ENCODE results near the gene IAPP.
"Not testable (repeated sequence)": the region's sequence is repeated elsewhere in the genome, so short reads cannot be mapped to it uniquely, and the experiment has no call there.

IAPP gene

DNA sequence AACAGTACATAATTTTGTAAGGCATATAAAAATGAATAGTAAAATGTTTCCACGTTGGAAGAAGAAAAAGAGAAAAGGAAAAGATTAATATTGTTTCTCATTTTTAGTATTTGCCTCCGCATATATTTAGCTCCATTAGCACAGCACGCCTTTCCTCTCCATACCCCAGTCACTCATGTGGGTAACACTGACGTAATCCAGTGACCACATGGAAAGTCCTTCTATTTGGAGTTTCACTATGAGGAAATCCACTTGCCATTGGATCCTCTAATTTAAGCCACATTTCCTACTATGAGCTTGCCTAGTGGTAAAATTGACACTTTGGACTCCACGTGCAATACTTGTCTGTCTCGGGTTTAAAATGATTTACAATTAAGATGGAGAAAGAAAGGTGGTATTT is 32.3 kb upstream of the IAPP start:
- Histone ChIP-seq H3K4me3 (ENCODE audit: insufficient read depth, low read depth, low read length, poor library complexity, severe bottlenecking) (no peak overlapping the region), H3K9me3 (ENCODE audit: control insufficient read depth, low read length) (no peaks in the 10 kb centered on the region), H3K4me1 (ENCODE audit: control insufficient read depth, insufficient read depth, low read length, poor library complexity, severe bottlenecking) (no peaks in the 10 kb centered on the region), H3K36me3 (ENCODE audit: control insufficient read depth, insufficient read depth, low read length) (no peaks in the 10 kb centered on the region), H3K27ac (ENCODE audit: insufficient read depth, low read length, poor library complexity, severe bottlenecking) (no peak overlapping the region), H3K27me3 (replicated peaks; ENCODE audit: control insufficient read depth, insufficient read depth, low read length, poor library complexity, severe bottlenecking) (no peaks in the 10 kb centered on the region)
- no peak for DNase-seq

DNA sequence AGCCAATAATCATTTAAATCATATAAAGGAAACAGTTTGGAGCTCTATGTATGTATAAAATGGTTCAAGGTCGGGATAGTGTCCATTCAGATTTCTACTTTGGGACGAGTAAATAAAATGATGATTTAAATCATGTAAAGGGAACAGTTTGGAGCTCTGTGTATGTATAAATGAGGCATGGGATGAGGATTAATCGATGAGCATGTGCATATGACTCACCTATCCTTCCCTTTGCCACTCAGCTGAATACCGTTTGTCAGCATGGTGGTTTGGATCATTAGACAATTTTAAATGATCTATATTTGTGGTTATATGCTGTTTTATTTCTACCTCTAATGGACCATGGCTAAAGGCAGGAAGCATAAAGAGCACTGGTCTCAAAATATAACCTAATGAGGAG is 30.9 kb upstream of the IAPP start:
- Histone ChIP-seq H3K27ac (ENCODE audit: insufficient read depth, low read length, poor library complexity, severe bottlenecking) (no peak overlapping the region), H3K4me1 (ENCODE audit: control insufficient read depth, insufficient read depth, low read length, poor library complexity, severe bottlenecking) (no peaks in the 10 kb centered on the region), H3K27me3 (replicated peaks; ENCODE audit: control insufficient read depth, insufficient read depth, low read length, poor library complexity, severe bottlenecking) (no peaks in the 10 kb centered on the region), H3K36me3 (ENCODE audit: control insufficient read depth, insufficient read depth, low read length) (no peaks in the 10 kb centered on the region), H3K9me3 (ENCODE audit: control insufficient read depth, low read length) (no peaks in the 10 kb centered on the region), H3K4me3 (ENCODE audit: insufficient read depth, low read depth, low read length, poor library complexity, severe bottlenecking) (no peak overlapping the region)
- DNase-seq: no peak

- DNase-seq: no peak
- no peaks in the 10 kb centered on the region for H3K27me3 ChIP-seq (replicated peaks; ENCODE audit: control insufficient read depth, insufficient read depth, low read length, poor library complexity, severe bottlenecking)
- no peaks in the 10 kb centered on the region for H3K9me3 ChIP-seq (ENCODE audit: control insufficient read depth, low read length)
- H3K36me3 ChIP-seq (ENCODE audit: control insufficient read depth, insufficient read depth, low read length): no peaks in the 10 kb centered on the region
- H3K27ac ChIP-seq (ENCODE audit: insufficient read depth, low read length, poor library complexity, severe bottlenecking): no peak overlapping the region
- no peaks in the 10 kb centered on the region for H3K4me1 ChIP-seq (ENCODE audit: control insufficient read depth, insufficient read depth, low read length, poor library complexity, severe bottlenecking)
- H3K4me3 ChIP-seq (ENCODE audit: insufficient read depth, low read depth, low read length, poor library complexity, severe bottlenecking): no peak overlapping the region
Observed at GRCh38 chr12:21343636-21344035, 29.1 kb upstream of the IAPP start.

GRCh38 chr12:21346542-21347205 is 26.0 kb upstream of the IAPP start:
- Histone ChIP-seq H3K27me3 (replicated peaks; ENCODE audit: control insufficient read depth, insufficient read depth, low read length, poor library complexity, severe bottlenecking) (no peaks in the 10 kb centered on the region), H3K4me3 (ENCODE audit: insufficient read depth, low read depth, low read length, poor library complexity, severe bottlenecking) (no peak overlapping the region), H3K9me3 (ENCODE audit: control insufficient read depth, low read length) (no peaks in the 10 kb centered on the region), H3K27ac (ENCODE audit: insufficient read depth, low read length, poor library complexity, severe bottlenecking) (no peak overlapping the region), H3K36me3 (ENCODE audit: control insufficient read depth, insufficient read depth, low read length) (no peaks in the 10 kb centered on the region), H3K4me1 (ENCODE audit: control insufficient read depth, insufficient read depth, low read length, poor library complexity, severe bottlenecking) (no peaks in the 10 kb centered on the region)
- DNase-seq: no peak

- no peak for DNase-seq
- no peaks in the 10 kb centered on the region for H3K27me3 ChIP-seq (replicated peaks; ENCODE audit: control insufficient read depth, insufficient read depth, low read length, poor library complexity, severe bottlenecking)
- no peaks in the 10 kb centered on the region for H3K36me3 ChIP-seq (ENCODE audit: control insufficient read depth, insufficient read depth, low read length)
- no peaks in the 10 kb centered on the region for H3K4me1 ChIP-seq (ENCODE audit: control insufficient read depth, insufficient read depth, low read length, poor library complexity, severe bottlenecking)
- H3K27ac ChIP-seq (ENCODE audit: insufficient read depth, low read length, poor library complexity, severe bottlenecking): no peak overlapping the region
- no peak overlapping the region for H3K4me3 ChIP-seq (ENCODE audit: insufficient read depth, low read depth, low read length, poor library complexity, severe bottlenecking)
- H3K9me3 ChIP-seq (ENCODE audit: control insufficient read depth, low read length): no peaks in the 10 kb centered on the region
Observed at GRCh38 chr12:21350975-21351374, 21.7 kb upstream of the IAPP start.

GRCh38 chr12:21353487-21353886 is 19.2 kb upstream of the IAPP start:
- H3K4me1 ChIP-seq (ENCODE audit: control insufficient read depth, insufficient read depth, low read length, poor library complexity, severe bottlenecking): no peaks in the 10 kb centered on the region
- H3K9me3 ChIP-seq (ENCODE audit: control insufficient read depth, low read length): no peaks in the 10 kb centered on the region
- DNase-seq: no peak
- no peaks in the 10 kb centered on the region for H3K36me3 ChIP-seq (ENCODE audit: control insufficient read depth, insufficient read depth, low read length)
- H3K27ac ChIP-seq (ENCODE audit: insufficient read depth, low read length, poor library complexity, severe bottlenecking): no peak overlapping the region
- no peak overlapping the region for H3K4me3 ChIP-seq (ENCODE audit: insufficient read depth, low read depth, low read length, poor library complexity, severe bottlenecking)
- no peaks in the 10 kb centered on the region for H3K27me3 ChIP-seq (replicated peaks; ENCODE audit: control insufficient read depth, insufficient read depth, low read length, poor library complexity, severe bottlenecking)

GRCh38 chr12:21353948-21354347 is 18.8 kb upstream of the IAPP start:
- DNase-seq: no peak
- no peaks in the 10 kb centered on the region for H3K27me3 ChIP-seq (replicated peaks; ENCODE audit: control insufficient read depth, insufficient read depth, low read length, poor library complexity, severe bottlenecking)
- H3K4me1 ChIP-seq (ENCODE audit: control insufficient read depth, insufficient read depth, low read length, poor library complexity, severe bottlenecking): no peaks in the 10 kb centered on the region
- H3K4me3 ChIP-seq (ENCODE audit: insufficient read depth, low read depth, low read length, poor library complexity, severe bottlenecking): no peak overlapping the region
- no peak overlapping the region for H3K27ac ChIP-seq (ENCODE audit: insufficient read depth, low read length, poor library complexity, severe bottlenecking)
- H3K36me3 ChIP-seq (ENCODE audit: control insufficient read depth, insufficient read depth, low read length): no peaks in the 10 kb centered on the region
- no peaks in the 10 kb centered on the region for H3K9me3 ChIP-seq (ENCODE audit: control insufficient read depth, low read length)

DNA sequence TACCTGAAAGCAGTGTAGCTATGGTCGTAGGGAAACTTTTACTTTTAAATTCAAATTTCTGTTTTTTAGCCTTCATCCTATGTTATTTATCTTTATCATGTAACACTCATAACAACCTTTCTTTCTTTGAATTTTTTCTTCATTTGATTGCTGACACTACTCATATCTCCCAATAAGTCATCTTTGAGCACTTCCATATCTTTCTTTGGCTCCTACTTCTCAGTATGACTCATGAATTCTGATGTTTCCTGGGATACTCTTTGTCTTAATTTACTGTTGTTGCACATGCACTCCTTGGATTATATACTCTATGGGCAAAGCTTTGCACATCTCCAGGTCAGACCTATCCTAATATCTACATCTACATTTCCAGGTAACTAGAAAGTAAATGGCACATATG is 18.1 kb upstream of the IAPP start:
- H3K4me3 ChIP-seq (ENCODE audit: insufficient read depth, low read depth, low read length, poor library complexity, severe bottlenecking): no peak overlapping the region
- H3K27me3 ChIP-seq (replicated peaks; ENCODE audit: control insufficient read depth, insufficient read depth, low read length, poor library complexity, severe bottlenecking): no peaks in the 10 kb centered on the region
- no peak overlapping the region for H3K27ac ChIP-seq (ENCODE audit: insufficient read depth, low read length, poor library complexity, severe bottlenecking)
- DNase-seq: no peak
- no peaks in the 10 kb centered on the region for H3K4me1 ChIP-seq (ENCODE audit: control insufficient read depth, insufficient read depth, low read length, poor library complexity, severe bottlenecking)
- H3K9me3 ChIP-seq (ENCODE audit: control insufficient read depth, low read length): no peaks in the 10 kb centered on the region
- H3K36me3 ChIP-seq (ENCODE audit: control insufficient read depth, insufficient read depth, low read length): no peaks in the 10 kb centered on the region

DNA sequence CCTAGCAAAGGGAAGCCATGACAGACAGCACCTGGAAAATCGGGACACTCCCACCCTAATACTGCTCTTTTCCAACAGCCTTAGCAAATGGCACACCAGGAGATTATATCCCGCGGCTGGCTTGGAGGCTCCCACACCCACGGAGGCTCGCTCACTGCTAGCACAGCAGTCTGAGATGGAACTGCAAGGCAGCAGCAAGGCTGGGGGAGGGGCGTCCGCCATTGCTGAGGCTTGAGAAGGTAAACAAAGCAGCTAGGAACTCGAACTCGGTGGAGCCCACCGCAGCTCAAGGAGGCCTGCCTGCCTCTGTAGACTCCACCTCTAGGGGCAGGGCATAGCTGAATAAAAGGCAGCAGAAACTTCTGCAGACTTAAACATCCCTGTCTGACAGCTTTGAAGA is 12.1 kb upstream of the IAPP start:
- not testable (repeated sequence) for H3K9me3 ChIP-seq (ENCODE audit: control insufficient read depth, low read length); DNase-seq; H3K4me3 ChIP-seq (ENCODE audit: insufficient read depth, low read depth, low read length, poor library complexity, severe bottlenecking); H3K27ac ChIP-seq (ENCODE audit: insufficient read depth, low read length, poor library complexity, severe bottlenecking); H3K36me3 ChIP-seq (ENCODE audit: control insufficient read depth, insufficient read depth, low read length); H3K27me3 ChIP-seq (replicated peaks; ENCODE audit: control insufficient read depth, insufficient read depth, low read length, poor library complexity, severe bottlenecking); H3K4me1 ChIP-seq (ENCODE audit: control insufficient read depth, insufficient read depth, low read length, poor library complexity, severe bottlenecking)

- H3K4me1 ChIP-seq (ENCODE audit: control insufficient read depth, insufficient read depth, low read length, poor library complexity, severe bottlenecking): no peaks in the 10 kb centered on the region
- no peak overlapping the region for H3K4me3 ChIP-seq (ENCODE audit: insufficient read depth, low read depth, low read length, poor library complexity, severe bottlenecking)
- no peaks in the 10 kb centered on the region for H3K36me3 ChIP-seq (ENCODE audit: control insufficient read depth, insufficient read depth, low read length)
- no peak overlapping the region for H3K27ac ChIP-seq (ENCODE audit: insufficient read depth, low read length, poor library complexity, severe bottlenecking)
- no peak for DNase-seq
- H3K27me3 ChIP-seq (replicated peaks; ENCODE audit: control insufficient read depth, insufficient read depth, low read length, poor library complexity, severe bottlenecking): no peaks in the 10 kb centered on the region
- H3K9me3 ChIP-seq (ENCODE audit: control insufficient read depth, low read length): no peaks in the 10 kb centered on the region
Observed at GRCh38 chr12:21369141-21369980, 3.3 kb upstream of the IAPP start.
